C4-2B (cell line): ENCODE data around the gene TXLNB.

Source experiments
- H3K27ac ChIP-seq: fragments of 450-650 bp; 2 replicates; pipeline ENCODE4 v1.5.1; 2017
- CTCF ChIP-seq: fragments of 450-650 bp; conservative IDR thresholded peaks from 2 replicates; pipeline ENCODE4 v1.5.1; 2017; ENCODE audit warnings: mild to moderate bottlenecking
- ZFX ChIP-seq: fragments of 450-650 bp; IDR thresholded peaks from 2 replicates; pipeline ENCODE4 v1.6.1; 2017

Gene TXLNB

GRCh38 chr6:139251691-139252390 is 40.0 kb downstream of the TXLNB start:
- no peak overlapping the region for H3K27ac ChIP-seq
- TF ChIP-seq ZFX, result no peak
- TF ChIP-seq CTCF, result no peak

- H3K27ac ChIP-seq, result no peak overlapping the region
- TF ChIP-seq CTCF, result no peak; the same call in 1 of the 2 replicates
- TF ChIP-seq ZFX, result no peak
These were observed 40.6 kb downstream of the TXLNB start for GRCh38 chr6:139251045-139251690.

- TF ChIP-seq CTCF (peak; percentile 71), ZFX (no peak)
- no peak overlapping the region for H3K27ac ChIP-seq
These were observed 41.3 kb downstream of the TXLNB start for GRCh38 chr6:139250296-139251044.

DNA sequence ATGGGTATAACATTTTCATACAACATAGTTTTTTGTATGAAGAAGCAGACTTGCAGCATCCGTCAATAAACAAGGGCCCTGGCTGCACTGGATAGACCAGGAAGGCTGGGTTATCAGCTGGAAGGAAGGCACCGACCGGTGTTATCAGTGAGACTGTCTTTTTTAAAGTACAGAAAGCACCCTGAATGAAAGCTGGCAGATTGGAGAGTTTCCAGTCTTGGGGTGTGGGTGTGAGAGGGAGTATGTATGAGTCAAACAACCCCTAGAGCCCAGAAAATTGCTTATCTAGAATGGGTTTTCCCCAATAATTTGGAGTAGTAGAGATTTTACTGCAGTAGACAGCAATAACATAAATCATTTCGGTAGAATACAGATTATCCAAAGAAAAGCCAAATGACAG is 42.4 kb downstream of the TXLNB start:
- TF ChIP-seq CTCF (no peak), ZFX (no peak)
- H3K27ac ChIP-seq, result no peak overlapping the region

DNA sequence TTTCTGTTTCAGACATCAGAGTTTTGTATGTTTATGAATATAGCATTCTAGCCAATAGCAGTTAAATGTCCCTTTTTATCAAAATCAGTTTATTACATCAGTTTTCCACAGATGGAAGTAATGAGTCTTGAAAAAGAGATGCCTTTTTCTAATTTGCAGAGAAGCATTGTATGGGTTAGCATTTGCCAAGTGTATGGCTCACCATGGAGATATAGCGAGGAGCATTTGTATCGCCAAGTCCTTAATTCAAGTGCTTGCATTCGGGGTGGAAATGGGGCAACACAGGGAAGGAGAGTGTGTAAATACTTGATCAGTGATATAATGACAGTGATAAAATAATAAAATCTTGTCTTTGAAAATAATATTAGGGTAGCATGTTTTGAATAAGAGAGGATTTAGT is 42.9 kb downstream of the TXLNB start:
- H3K27ac ChIP-seq, result no peak overlapping the region
- TF ChIP-seq CTCF, result no peak
- TF ChIP-seq ZFX, result no peak

- TF ChIP-seq ZFX, result no peak
- TF ChIP-seq CTCF, result no peak
- no peak overlapping the region; the same call in 1 of the 2 replicates for H3K27ac ChIP-seq
These were observed 44.2 kb downstream of the TXLNB start for GRCh38 chr6:139247618-139248017.

DNA sequence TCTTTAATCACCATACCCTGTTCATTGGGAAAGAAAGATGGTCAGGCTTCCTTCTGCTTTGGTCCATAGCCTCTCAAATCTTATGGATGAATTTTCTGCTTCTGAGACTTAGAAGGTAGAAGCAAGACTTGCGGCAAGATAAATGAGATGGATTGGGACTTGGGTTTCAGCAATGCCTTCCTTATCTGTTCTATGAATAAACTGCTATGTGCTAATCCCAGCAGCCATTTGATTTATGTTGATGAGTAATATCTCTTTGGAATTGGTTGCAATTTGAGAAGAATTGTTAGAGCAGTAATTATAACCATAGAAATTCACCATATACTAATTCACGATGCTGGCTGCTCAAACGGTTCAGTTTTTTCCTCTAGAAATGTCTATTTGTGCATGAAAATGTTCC is 48.3 kb downstream of the TXLNB start:
- H3K27ac ChIP-seq, result no peak overlapping the region
- TF ChIP-seq ZFX, result no peak
- no peak for TF ChIP-seq CTCF
